ENCODE results near the gene SCYL1.

SCYL1 gene

DNA sequence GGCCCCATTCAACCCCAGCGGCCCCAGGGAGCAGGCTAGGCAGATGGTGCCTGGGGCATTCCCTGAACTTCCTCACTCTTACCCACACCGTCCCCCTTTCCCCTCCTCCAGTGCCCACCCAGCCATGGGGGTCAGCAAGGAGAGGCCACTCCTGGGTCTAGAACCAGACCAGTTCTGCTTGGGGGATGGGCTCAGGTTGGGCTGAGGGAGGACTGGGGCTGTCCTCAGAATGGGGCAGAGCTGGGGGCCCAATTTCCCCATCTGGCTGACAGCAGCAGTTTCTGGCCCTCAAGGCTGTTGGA, 12.4 kb downstream of the SCYL1 start:
- DNase-seq (ENCODE audit: low read depth in 2 of 2), result no peak

DNA sequence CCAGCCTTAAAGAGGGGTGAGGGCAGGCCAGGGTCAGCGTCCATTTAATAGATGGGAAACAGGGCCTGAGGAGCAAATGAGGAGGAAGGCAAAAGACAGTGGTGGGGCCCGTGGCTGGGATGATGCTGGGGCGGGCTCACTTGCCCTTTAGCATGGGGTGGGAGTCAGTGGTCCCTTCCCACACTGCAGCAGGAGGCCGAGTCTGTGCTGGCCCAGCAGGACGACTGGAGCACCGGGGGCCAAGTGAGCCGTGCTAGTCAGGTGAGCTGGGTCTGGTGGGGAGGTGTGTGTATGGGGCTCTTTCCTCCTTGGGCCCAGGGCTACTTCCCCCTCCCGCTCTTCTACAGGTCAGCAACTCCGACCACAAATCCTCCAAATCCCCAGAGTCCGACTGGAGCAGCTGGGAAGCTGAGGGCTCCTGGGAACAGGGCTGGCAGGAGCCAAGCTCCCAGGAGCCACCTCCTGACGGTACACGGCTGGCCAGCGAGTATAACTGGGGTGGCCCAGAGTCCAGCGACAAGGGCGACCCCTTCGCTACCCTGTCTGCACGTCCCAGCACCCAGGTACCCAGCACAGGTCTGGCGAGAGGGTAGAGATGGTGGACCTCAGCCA, 12.8 kb downstream of the SCYL1 start:
- DNase-seq (ENCODE audit: low read depth in 2 of 2), result no peak

DNA sequence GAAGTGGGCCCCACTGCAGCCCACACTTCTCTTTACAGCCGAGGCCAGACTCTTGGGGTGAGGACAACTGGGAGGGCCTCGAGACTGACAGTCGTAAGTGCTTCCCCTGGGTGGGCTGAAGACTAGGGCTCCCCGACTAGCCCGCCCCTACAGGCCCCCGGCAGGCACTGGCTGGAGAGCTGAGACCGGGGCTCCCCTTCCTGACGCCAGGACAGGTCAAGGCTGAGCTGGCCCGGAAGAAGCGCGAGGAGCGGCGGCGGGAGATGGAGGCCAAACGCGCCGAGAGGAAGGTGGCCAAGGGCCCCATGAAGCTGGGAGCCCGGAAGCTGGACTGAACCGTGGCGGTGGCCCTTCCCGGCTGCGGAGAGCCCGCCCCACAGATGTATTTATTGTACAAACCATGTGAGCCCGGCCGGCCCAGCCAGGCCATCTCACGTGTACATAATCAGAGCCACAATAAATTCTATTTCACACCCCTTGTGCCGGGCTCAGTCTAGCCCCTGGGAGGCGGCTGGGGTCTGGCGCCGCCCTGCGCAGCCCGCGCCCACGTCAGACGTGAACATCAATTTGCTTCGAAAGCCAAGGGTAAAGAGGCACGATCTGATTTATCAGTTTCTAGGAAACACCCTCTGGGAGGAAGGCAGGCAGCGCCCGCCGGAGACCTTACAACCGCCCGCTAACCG, 13.5 kb downstream of the SCYL1 start:
- no peak for DNase-seq (ENCODE audit: low read depth in 2 of 2)

DNA sequence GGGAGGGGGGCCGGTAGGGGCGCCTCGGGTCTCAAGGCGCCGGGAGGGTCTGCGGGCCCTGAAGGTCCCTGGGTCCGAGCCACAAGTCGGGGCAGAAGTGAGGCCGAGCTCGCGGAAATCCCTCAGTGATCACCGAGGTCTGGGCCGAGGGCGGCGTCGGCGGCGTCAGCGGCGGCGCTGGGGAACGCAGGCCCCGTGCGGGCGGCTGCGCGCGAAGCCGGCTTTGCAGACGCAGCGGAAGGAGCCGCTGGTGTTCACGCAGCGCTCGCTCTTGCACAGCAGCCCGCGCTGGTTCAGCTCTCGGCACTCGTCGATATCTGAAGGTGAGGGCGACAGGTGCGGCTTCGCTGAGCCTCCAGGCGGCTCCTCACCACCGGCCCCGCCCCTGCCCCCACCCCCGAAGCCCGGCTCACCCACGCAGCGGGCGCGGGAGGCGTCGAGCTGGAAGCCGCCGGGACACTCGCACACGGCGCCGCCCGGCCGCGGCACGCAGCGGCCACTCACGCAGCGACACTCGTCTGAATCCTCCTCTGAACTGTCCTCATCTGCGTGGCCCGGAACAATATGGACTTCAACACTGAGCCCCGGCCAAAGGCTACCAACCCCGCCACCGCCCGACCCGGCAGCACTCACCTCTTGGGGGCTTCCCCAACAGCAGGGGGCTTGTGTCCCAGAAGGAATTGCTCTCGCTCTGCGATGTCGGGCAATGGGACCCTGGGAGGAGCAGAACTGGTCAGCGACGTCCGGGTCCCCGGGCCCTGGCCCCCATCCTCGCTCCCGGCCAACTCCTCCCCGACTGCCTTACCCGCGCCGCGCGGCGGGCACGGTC, 14.2 kb downstream of the SCYL1 start:
- no peak for DNase-seq (ENCODE audit: low read depth in 2 of 2)

DNA sequence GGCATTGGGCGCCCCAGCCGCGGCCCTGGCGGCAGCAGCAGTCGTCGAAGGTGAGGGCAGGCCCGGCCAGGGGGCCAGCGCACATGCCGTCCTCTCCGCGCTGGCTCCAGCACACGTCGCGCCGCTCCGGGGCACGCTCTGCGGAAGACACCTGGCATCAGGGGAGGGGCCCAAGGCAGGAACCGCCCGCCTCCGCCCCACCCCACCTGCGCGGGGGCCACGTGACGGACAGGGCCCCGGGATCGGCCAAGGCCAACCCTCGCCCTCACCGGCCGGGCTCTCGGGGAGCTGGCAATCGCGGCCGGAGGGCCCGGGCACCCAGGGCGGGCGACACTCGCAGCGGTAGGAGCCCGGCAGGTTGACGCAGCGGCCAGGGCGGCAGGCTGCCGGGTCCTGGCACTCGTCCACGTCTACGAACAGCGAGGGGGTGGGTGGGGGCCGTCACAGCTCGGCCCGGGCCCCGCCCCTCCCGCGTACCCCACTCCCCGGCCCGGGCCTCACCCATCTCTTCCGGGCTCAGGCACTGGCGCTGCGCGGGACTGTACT, 14.9 kb downstream of the SCYL1 start:
- DNase-seq (ENCODE audit: low read depth in 2 of 2), result no peak

DNA sequence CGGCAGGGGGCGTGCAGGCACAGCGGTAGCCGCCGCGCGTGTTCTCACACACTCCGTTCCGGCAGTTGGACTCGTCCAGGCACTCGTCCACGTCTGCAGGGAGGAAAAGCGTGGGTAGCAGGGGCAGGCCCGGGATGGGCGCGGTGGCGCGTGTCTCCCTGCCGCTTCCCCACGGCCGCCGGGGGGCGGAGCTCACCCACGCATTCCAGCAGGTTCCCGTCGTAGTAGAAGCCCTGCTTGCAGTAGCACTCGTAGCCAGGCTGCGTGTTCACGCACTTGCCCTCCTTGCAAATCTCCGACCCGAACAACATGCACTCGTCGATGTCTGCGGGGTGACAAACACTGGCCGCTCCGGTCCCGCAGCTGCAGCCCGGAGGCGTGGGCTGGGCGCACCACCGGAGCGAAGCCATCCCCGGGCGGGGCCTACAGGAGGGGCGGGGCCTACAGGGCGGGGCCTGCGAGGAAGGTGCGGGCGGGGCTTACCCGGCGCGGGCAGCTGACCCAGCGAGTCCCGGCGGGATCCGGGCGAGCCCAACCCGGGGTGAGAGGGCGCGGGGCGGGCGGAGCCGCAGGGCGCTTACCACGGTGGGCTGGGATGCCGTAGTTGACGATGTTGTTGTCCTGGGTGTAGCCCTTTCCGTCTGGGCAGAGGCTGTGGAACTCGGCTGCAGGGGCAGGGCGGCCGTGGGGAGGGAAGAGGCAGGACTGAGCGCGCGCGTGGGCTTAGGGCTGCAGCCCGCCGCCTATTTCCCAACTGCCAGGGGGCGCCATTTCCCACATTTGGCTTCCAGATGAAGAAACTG, 15.6 kb downstream of the SCYL1 start:
- peak; percentile 69 to 78 for DNase-seq (ENCODE audit: low read depth in 2 of 2)

DNA sequence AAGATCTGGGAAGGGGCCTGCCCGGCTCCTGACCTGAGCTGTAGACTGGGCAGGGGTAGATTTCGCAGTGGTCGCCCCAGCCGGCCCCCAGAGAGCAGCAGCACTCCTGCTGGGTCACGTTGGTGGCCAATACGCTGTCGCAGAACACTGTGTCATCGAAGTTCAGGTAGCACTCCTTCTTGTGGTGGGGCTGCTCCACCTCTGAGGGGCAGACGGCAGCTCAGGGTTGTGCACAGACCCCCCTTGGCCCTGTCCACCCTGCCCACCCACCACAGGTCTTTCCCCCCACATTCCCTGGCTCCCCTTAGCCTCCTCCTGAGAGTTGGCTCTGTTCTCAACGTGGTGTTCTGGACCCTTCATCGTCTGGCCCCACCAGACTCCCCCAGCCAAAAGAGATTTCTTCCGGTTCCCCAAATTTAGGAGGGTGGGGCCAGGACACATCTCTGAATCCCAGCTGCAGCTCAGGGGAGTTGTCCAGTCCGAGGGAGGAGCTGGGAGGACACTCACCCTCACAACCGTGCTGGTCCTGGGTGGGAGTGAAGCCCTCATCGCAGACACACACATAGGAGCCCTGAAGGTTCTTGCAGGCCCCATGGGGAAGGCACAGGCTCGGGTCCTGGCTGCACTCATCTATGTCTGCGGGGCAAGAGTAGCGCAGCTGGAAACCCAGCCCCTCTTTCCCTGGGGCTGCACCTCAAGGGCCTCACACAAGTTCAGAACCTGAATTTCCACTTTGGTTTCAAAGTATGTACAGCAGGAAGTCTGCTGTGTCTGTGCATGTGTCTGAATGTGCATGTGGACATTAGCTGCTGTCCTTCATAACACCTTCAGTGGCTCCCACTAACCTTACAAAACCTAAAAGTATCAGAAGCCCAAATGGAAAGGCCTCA, 16.5 kb downstream of the SCYL1 start:
- no peak for DNase-seq (ENCODE audit: low read depth in 2 of 2)

DNA sequence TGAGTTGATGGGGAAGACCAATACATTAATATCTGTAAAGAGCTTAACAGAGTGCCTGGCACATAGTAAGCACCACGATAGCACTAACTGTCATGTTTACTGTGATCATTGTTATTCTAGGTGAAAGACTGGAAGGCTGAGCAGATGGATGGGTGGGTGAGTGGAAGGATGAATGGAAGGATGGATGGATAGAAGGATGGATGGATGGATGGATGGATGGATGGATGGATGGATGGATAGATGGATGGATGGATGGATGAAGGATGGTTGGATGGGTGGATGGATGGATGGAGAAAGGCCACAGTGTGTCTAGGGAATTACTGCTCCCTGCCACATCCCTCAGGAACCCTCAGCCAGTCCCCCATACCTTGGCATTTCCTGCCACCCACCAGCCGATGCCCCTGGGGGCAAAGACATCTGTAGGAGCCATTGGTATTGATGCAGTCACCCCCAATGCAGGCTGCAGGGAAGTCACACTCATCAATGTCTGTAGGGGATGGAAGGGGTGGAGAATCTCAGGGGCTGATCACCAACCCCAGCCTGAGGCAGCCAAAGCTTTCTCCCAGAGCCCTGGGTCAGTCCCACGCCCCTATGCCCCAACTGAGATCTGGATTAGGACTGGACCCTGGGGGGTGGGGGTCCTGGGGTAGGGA, 18.0 kb downstream of the SCYL1 start:
- no peak for DNase-seq (ENCODE audit: low read depth in 2 of 2)

DNA sequence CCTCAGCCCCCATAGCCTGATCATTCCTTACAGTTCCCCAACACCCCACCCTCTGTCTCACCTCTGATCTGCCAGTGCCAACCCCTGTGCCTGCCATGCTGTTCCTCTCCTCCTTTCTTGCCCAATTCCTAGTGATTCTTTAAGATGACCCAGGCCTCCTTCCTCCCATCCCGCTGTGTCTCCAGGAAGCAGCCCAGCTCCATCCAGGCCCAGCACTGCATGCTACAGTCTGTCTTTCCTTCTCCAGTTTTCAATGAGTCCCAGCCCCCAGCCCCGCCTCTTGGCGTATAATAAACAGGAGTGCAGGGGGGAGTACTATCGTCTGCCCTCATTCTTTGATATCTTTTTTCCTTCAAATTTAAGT, 21.0 kb downstream of the SCYL1 start:
- no peak for DNase-seq (ENCODE audit: low read depth in 2 of 2)

DNA sequence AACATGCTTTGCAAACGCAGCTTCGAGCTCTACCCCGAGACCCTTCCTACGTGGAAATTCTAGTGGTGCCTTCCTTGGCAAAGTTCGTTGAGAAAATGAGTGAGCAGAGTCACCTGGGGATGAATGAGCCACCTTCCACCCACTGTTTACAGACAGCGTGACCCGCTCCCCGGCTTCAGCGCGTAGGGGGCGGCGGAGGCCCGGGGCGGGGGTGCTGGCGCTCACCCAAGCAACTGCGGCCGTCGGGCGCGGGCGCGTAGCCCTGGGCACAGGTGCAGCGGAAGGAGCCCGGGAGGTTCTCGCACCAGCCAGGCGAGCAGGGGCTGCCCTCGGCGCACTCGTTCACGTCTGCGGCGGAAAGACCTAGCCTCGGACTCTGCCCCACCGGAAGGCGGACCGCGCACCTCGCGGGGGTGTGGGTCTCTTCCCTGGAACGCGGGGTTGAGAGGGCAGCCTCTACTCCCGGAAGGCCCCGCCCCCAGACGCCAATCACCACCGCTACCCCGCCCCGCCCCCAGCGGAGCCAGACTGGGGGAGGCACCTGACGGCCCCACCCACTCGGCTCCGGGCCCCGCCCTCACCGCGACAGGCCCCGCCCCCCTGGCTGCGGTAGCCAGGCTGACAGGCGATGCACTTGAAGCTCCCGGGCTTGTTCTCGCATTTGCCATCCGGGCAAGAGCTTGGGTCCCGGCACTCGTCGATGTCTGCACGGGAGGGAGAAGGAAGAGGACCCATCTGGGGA, 21.5 kb downstream of the SCYL1 start:
- DNase-seq (ENCODE audit: low read depth in 2 of 2), result peak; percentile 95 to 97

DNA sequence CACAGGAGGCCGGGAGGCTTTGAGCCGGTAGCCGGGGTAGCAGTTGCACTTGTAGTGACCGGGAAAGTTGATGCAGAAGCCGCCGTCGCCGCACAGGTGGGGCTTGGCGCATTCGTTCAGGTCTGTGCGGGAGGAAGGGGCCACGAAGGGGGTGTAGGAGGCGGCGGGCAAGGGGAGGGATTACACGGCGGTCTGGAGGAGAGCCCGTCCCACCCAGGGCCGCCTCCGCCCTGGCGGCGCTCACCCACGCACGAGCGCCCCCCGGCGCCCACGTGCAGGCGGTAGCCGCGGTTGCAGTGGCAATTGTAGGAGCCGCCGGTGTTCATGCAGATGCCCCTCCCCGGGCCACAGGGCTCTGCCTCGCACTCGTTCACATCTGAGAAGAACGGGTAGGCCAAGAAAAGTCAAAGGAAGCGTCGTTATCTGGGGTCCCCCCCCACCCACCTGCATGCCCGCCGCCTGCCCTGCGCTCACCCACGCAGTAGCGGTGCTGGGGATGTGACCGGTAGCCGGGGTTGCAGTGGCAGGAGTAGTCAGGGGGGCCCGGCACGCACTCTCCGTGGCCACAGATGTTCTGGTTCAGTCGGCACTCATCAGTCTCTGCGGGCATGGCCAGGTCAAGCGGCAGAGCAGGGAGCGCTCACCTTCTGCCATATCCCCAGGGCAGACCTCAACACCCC, 22.7 kb downstream of the SCYL1 start:
- peak in 1 of 2 donors; percentile 43 for DNase-seq (ENCODE audit: low read depth in 2 of 2)

DNA sequence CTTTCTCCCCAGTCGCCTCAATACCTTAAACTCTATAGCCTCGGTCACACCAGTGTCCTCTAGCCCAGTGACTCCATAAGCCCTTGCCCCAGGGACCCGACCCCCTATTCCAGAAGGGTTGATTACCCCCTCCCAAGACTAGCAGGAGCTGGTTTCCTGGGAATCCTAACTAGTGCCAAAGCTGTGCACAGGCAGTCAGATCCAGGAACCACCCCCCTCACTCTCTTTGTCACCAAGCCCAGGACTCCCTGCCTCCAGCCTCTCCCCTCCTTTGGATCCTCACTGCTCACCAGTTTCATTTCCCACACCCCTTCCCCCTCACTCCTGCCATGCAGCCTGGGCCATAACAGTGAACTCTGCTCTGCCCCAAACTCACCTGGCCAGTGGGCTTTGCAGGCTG, 23.5 kb downstream of the SCYL1 start:
- no peak for DNase-seq (ENCODE audit: low read depth in 2 of 2)

DNA sequence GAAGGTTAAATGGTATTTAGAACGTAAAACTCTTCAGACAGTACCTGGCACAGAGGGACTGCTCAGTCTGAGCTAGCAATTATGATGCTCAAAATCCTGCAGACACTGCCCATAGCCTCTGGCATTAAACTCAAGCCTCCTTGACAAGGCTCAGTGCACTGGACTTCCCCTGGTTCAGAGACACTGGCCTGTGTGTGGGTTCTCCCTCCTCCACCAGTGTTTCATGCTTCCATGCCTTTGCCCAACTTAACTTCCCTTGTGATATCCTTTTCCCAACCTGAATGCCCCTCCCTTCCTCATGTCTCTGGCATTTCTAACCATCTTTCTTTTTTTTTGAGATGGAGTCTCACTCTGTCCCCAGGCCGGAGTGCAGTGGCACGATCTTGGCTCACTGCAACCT, 24.2 kb downstream of the SCYL1 start:
- DNase-seq (ENCODE audit: low read depth in 2 of 2), result no peak

DNA sequence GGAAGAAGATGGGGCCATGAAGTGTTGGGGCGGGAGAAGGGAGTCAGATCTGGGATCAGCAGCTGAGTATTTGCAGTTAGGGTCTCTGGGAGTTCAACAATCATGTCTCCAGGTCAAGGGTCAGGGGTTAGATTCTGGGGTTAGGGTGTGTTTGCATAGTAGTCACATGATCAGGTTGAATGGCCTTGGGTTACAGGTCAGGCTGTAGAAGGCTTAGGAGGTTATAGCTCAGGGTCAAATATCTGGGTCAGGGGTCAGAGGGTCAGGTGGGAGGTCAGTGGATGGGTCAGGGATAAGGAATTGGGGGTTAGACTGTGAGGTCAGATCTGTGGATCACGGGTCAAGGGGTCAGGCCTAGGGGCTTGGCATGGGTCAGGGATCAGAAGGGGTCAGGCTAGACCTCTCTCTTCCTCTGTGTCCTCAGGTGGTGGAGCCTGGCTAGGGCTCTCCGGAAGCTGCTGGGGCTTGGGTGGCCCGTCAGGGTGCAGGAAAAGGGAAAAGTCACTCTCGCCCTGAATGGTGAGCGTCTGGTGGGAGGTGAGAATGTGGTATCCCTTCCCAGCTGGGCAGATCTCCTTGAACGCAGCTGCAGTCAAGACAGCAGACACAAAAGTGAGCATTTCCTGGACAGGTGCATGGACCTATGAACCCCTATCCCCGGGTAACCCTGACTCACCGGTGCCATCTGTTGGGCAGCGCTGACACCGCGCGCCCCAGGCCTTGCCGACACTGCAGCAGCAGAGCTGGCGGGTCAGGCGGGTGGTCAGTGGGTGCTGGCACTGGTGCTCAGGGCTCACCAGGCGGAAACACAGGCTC, 26.9 kb downstream of the SCYL1 start:
- DNase-seq (ENCODE audit: low read depth in 2 of 2), result peak in 1 of 2 donors; percentile 48

DNA sequence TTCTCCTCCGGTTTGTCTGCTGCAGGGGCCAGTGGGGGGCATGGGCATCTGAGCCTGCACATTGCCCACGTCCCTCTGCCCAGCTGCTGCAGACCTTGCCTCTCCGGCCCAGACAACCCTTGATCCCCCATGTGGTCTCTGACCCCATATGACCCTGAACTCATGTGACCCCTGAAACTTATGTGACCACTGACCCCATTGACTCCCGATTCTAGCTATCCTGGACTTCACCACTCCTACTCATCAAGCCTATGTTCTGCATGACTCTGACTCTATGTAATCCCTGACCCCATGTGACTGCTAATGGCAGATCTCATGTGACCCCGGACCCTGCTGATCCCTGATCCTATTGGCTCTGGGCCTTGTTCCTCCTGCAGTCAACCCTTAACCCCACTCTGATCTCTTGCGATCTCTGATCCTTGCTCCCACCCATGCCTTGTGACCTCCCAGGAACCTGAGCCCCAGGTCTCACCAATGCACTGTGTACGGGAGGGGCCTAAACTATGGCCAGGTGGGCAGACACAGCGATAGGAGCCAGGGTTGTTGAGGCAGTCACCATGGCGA, 27.6 kb downstream of the SCYL1 start:
- no peak for DNase-seq (ENCODE audit: low read depth in 2 of 2)

DNA sequence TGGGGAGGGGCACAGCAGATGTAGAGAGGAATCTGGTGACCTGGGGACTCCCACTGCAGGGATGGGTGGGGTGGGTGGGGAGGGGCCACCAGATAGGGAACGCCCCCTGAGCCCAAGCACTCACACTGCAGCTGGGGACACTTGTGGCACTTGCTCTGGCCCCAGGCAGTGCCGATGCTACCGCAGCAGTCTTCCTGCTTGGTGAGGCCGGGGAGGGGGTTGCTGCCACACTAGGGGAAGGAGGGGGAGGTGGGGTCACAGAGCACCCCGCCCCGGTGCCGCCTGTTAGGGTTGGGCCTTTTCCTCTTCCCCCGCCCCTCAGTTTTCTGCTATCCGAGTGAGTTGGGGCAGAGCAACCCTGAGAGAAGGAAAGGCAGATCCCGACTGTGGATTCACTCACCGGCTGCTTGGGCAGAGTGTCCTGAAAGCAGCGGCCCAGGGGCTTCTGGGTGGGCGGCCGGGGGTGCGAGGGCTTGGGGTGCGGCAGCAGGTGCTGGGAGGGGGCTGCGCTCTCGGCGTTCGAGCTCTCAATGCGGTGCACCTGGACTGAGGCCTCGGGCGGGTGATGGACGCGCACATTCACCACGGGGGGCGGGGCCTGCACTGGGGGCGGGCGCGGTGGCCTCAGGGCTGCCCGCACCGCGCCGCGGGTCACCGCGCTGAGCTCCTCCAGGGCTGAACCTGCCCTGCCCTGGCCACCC, 28.6 kb downstream of the SCYL1 start:
- no peak for DNase-seq (ENCODE audit: low read depth in 2 of 2)

DNA sequence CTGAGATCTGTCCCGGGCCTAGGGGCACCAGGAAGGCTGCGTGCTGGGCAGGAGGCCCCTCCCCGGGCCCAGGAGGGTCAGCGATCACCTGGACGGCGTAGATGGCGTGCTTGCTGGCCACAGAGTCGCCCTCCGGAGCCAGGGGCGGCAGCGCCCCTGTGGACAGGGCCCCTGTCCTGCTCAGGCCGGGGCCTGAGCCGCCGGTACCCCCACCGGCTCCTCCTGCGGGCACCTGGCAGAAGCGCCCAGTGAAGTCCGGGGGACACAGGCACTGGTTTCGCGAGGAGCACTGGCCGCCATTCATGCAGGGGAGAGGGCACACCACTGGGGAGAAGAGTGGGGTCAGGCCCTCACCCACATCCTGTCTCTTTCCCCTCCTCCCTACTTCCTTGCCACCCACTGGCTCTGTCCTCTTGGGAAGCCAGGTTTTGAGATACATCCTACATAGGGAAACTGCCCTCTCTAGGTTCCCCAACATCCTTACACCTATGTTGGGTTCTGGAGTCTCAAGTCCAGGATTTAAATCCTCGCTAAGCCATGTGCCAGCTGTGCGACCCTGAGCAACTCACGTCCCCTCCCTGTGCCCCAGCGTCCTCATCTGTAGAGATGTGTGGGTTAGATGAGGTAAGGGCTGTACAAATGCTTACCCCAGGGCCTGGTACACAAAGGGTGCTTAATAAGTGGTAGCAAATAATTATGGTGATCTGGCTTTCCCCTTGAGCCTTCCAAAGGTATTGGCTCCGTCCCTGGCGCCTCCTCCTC, 29.4 kb downstream of the SCYL1 start:
- DNase-seq (ENCODE audit: low read depth in 2 of 2), result no peak

Data from stimulated activated CD8-positive, alpha-beta memory T cell treated with anti-CD3 and anti-CD28 coated beads, Interleukin-7, amount 100 ng/mL, for 4 hours (primary cell).